ENCODE measurements around the gene NR2E1. TPM values are rescaled to one million over a fixed set of nuclear protein-coding genes. Genes with fewer than 3 reads are reported as not detected.

Gene NR2E1
- 0.37 and 1.2 TPM in 2 replicates for total RNA-seq (2014; rRNA removed; shearing (Covaris generic))

GRCh38 chr6:108165714-108166663 is at the start of gene NR2E1:
TSS of gene NR2E1 (plus strand) at chr6:108166022. CDS start at chr6:108166766, 744 bp downstream.
- peak; percentile 58 for DNase-seq (ENCODE audit: low read depth)

GRCh38 chr6:108116546-108117426 is 49.0 kb upstream of the NR2E1 start:
- DNase-seq (ENCODE audit: low read depth) = no peak

- DNase-seq (ENCODE audit: low read depth) = peak; percentile 67
These were observed 48.1 kb upstream of the NR2E1 start for GRCh38 chr6:108117427-108118358.

- no peak for DNase-seq (ENCODE audit: low read depth)
These were observed 47.5 kb upstream of the NR2E1 start for GRCh38 chr6:108118359-108118724.

GRCh38 chr6:108118810-108119768 is 46.7 kb upstream of the NR2E1 start:
- DNase-seq (ENCODE audit: low read depth) = peak; percentile 34

GRCh38 chr6:108119769-108120141 is 46.1 kb upstream of the NR2E1 start:
- DNase-seq (ENCODE audit: low read depth) = no peak

GRCh38 chr6:108120311-108120710 is 45.5 kb upstream of the NR2E1 start:
- no peak for DNase-seq (ENCODE audit: low read depth)

- DNase-seq (ENCODE audit: low read depth) = no peak
These were observed 44.2 kb upstream of the NR2E1 start for GRCh38 chr6:108121612-108122011.

GRCh38 chr6:108123481-108123929 is 42.3 kb upstream of the NR2E1 start:
- DNase-seq (ENCODE audit: low read depth) = no peak

GRCh38 chr6:108123946-108124345 is 41.9 kb upstream of the NR2E1 start:
- DNase-seq (ENCODE audit: low read depth) = no peak

- DNase-seq (ENCODE audit: low read depth) = no peak
These were observed 38.8 kb upstream of the NR2E1 start for GRCh38 chr6:108127056-108127455.

- peak; percentile 93 for DNase-seq (ENCODE audit: low read depth)
These were observed 38.0 kb upstream of the NR2E1 start for GRCh38 chr6:108127826-108128225.

- DNase-seq (ENCODE audit: low read depth) = no peak
These were observed 35.6 kb upstream of the NR2E1 start for GRCh38 chr6:108130262-108130661.

GRCh38 chr6:108132863-108133262 is 33.0 kb upstream of the NR2E1 start:
- no peak for DNase-seq (ENCODE audit: low read depth)

- DNase-seq (ENCODE audit: low read depth) = peak; percentile 95
These were observed 32.1 kb upstream of the NR2E1 start for GRCh38 chr6:108133594-108134179.

- peak; percentile 38 for DNase-seq (ENCODE audit: low read depth)
These were observed 31.4 kb upstream of the NR2E1 start for GRCh38 chr6:108134213-108134970.

- DNase-seq (ENCODE audit: low read depth) = no peak
These were observed 23.6 kb upstream of the NR2E1 start for GRCh38 chr6:108142240-108142639.

- DNase-seq (ENCODE audit: low read depth) = no peak
These were observed 20.2 kb upstream of the NR2E1 start for GRCh38 chr6:108145639-108146038.

- DNase-seq (ENCODE audit: low read depth) = no peak
These were observed 13.4 kb upstream of the NR2E1 start for GRCh38 chr6:108152446-108152845.
